ENCODE measurements around the gene TLX1.
"Not testable (repeated sequence)": the region's sequence is repeated elsewhere in the genome, so short reads cannot be mapped to it uniquely, and the experiment has no call there.

TLX1 gene

DNA sequence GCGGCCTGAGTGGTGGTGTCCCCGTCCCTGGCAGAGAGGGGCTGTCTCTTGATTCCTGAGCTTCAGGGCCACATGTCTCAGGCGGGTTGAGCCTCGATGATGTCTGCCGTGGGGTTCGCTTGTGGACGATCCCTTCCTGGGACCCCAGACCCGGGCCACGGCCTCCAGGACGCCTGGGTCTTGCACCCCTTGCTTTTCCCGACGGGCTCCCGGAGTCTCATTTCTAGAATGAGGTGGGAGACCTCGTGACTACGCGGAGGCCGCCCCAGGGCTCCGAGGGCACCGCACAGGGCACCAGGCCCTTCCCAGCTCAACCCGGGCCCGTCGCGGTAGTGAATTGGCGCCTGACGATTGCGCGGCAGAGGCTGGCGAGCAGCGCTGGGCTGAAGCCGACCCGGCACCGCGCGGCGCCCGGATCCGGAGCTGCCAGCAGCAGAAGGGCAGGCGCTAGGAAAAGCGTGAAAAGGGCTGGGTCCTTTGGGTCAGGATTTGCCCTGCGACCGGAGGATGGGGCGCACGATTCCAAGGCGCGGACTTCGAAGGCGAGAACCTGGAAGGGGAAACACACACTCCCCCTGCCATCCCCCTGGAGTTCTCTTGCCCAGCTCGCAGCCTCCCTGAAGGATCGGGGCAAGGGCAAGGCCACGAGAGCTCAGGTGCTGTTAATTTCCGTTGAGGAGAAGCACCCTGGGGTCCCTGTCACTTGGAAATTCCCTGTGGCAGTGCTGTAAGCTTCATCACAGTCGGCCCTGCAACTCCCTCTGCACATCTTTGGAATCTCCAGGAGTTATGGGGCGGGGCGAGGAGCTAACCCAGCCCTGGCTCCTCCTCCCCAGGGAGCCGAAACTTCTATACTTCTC, 15.5 kb downstream of the TLX1 start:
- peak overlapping the region; percentile 25 for H3K4me3 ChIP-seq
- no peaks in the 10 kb centered on the region for H3K36me3 ChIP-seq (ENCODE audit: insufficient read depth, low read length)
- no peak overlapping the region for H3K27ac ChIP-seq
- no peak overlapping the region for H3K9ac ChIP-seq (ENCODE audit: insufficient read length)
- TF ChIP-seq POLR2AphosphoS5 (IDR thresholded peaks at IDR 0.05; ENCODE audit: borderline replicate concordance, low read depth, low read length) = no peak
- TF ChIP-seq FOXP2 (optimal IDR thresholded peaks at IDR 0.05; ENCODE audit: control extremely low read depth, extremely low read length, insufficient read depth) = no peak
- H3K9me3 ChIP-seq (ENCODE audit: low read depth, low read length) = no peaks in the 10 kb centered on the region
- DNase-seq (ENCODE audit: low read depth, low spot score) = no peak

DNA sequence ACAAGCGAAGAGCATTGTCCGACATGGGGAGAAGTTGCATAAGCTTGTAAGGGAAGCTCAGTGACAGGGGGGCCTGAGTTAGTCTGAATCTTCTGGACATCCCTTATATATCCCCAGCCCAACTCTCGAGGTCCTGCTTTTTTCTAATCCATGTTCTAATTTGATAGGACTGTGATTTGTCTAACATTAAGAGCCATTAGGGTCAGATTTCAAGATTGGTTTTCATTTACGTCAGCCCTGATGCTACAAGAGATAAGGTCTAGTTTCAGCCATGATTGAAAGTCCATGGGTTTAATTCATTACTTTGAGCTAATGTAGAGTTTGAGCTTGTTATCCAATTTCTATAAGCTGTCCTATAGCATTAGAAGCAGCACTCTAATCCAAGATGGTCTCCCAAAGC, 20.3 kb downstream of the TLX1 start:
- no peaks in the 10 kb centered on the region for H3K9me3 ChIP-seq (ENCODE audit: low read depth, low read length)
- no peaks in the 10 kb centered on the region for H3K36me3 ChIP-seq (ENCODE audit: insufficient read depth, low read length)
- H3K9ac ChIP-seq (ENCODE audit: insufficient read length) = no peak overlapping the region
- no peak overlapping the region for H3K4me3 ChIP-seq
- no peak overlapping the region for H3K27ac ChIP-seq
- DNase-seq (ENCODE audit: low read depth, low spot score) = no peak
- TF ChIP-seq EZH2 (IDR thresholded peaks at IDR 0.05) (no peak), FOXP2 (optimal IDR thresholded peaks at IDR 0.05; ENCODE audit: control extremely low read depth, extremely low read length, insufficient read depth) (no peak), POLR2AphosphoS5 (IDR thresholded peaks at IDR 0.05; ENCODE audit: borderline replicate concordance, low read depth, low read length) (no peak)

DNA sequence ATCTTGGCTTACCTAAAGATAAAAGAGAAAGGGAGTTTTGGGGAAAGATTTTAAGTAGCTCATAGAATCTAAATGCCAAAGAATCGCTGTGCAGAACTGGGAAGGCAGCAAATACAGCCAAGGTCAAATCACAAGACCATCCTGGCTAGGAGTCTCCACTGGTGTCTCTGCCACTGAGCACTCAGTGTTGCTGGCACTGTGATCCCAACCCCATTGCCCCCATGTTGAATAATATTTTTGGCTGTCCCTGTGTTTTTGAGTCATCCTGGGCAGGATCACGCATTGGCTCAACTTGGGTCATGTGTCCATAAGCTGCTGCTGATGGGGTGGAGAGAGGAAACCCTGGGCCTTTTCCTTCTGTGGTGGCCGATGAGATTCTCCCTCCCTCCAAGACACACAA, 21.2 kb downstream of the TLX1 start:
- Histone ChIP-seq H3K9me3 (ENCODE audit: low read depth, low read length) (no peaks in the 10 kb centered on the region), H3K27ac (no peak overlapping the region), H3K4me3 (no peak overlapping the region), H3K9ac (ENCODE audit: insufficient read length) (no peak overlapping the region), H3K36me3 (ENCODE audit: insufficient read depth, low read length) (no peaks in the 10 kb centered on the region)
- no peak for DNase-seq (ENCODE audit: low read depth, low spot score)
- TF ChIP-seq EZH2 (IDR thresholded peaks at IDR 0.05) (no peak), FOXP2 (optimal IDR thresholded peaks at IDR 0.05; ENCODE audit: control extremely low read depth, extremely low read length, insufficient read depth) (no peak), POLR2AphosphoS5 (IDR thresholded peaks at IDR 0.05; ENCODE audit: borderline replicate concordance, low read depth, low read length) (no peak)

DNA sequence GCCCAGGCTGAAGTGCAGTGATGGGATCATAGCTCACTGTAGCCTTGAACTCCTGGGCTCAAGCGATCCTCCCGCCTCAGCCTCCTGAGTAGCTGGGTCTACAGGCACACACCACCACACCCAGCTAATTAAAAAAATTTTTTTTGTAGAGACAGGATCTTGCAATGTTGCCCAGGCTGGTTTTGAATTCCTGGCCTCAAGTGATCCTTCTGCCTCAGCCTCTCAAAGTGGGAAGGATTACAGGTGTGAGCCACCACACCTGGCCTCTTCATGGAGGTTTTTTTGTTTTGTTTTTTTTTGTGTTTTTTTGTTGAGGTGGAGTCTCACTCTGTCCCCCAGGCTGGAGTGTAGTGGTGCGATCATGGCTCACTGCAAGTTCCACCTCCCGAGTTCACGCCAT, 23.4 kb downstream of the TLX1 start:
- H3K9ac ChIP-seq (ENCODE audit: insufficient read length); H3K4me3 ChIP-seq; H3K27ac ChIP-seq; DNase-seq (ENCODE audit: low read depth, low spot score); H3K36me3 ChIP-seq (ENCODE audit: insufficient read depth, low read length); H3K9me3 ChIP-seq (ENCODE audit: low read depth, low read length): not testable (repeated sequence)

DNA sequence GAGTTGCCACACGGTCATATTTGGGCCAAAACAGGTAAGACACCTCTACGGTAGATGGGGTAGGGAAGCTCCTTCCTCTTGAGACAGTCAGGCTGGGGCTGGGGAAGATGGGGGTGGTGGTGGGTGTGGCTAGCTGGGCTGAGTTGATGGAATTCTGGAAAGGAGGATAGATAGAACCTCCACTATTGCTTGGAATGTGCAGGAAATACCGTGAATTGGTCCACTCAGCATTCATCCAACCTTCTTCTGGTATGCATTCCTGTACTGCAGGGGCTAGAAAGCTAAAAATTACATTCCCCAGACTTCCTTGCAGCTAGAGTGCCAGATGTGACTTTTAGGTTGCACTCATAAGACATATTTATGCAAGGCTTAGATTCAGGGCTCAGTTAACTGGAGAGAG, 24.8 kb downstream of the TLX1 start:
- Histone ChIP-seq H3K9ac (ENCODE audit: insufficient read length) (no peak overlapping the region), H3K4me3 (no peak overlapping the region), H3K9me3 (ENCODE audit: low read depth, low read length) (no peaks in the 10 kb centered on the region), H3K36me3 (ENCODE audit: insufficient read depth, low read length) (no peaks in the 10 kb centered on the region), H3K27ac (no peak overlapping the region)
- no peak for TF ChIP-seq EZH2 (IDR thresholded peaks at IDR 0.05)
- DNase-seq (ENCODE audit: low read depth, low spot score) = no peak

DNA sequence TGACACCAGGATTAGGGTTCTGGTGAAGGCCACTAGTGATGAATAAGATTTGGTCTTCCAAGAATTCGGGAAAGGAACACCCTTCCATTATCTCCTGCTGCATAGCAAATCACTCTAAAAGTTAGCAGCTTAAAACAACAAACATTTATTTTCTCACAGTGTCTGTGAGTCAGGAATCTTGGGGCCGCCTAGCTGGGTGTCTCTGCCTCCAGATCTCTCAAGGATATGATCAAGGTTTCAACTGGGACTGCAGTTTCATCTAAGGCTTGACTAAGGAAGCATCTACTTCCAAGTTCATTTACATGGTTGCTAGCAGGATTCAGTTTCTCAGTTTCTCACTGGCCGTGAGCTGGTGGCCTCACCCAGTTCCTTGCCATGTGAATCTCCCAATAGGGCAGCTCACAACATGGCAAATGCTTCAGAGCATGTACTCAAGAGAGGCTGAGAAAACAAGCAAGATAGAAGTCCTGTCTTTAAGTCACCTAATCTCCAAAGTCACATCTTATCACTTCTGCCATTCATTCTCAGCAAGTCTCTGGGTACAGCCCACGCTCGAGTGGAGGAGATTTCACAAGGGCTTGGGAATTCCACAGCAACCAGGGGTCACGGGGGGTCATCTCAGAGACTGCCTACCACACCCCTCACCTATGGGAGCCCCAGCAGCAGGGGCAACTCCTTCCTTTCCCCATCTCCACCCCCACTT, 26.8 kb downstream of the TLX1 start:
- TF ChIP-seq POLR2AphosphoS5 (IDR thresholded peaks at IDR 0.05; ENCODE audit: borderline replicate concordance, low read depth, low read length) = no peak
- TF ChIP-seq FOXP2 (optimal IDR thresholded peaks at IDR 0.05; ENCODE audit: control extremely low read depth, extremely low read length, insufficient read depth) = no peak
- no peak for TF ChIP-seq EZH2 (IDR thresholded peaks at IDR 0.05)
- no peaks in the 10 kb centered on the region for H3K9me3 ChIP-seq (ENCODE audit: low read depth, low read length)
- H3K4me3 ChIP-seq = no peak overlapping the region
- H3K27ac ChIP-seq = no peak overlapping the region
- no peak for DNase-seq (ENCODE audit: low read depth, low spot score)
- H3K9ac ChIP-seq (ENCODE audit: insufficient read length) = no peak overlapping the region
- H3K36me3 ChIP-seq (ENCODE audit: insufficient read depth, low read length) = no peaks in the 10 kb centered on the region

DNA sequence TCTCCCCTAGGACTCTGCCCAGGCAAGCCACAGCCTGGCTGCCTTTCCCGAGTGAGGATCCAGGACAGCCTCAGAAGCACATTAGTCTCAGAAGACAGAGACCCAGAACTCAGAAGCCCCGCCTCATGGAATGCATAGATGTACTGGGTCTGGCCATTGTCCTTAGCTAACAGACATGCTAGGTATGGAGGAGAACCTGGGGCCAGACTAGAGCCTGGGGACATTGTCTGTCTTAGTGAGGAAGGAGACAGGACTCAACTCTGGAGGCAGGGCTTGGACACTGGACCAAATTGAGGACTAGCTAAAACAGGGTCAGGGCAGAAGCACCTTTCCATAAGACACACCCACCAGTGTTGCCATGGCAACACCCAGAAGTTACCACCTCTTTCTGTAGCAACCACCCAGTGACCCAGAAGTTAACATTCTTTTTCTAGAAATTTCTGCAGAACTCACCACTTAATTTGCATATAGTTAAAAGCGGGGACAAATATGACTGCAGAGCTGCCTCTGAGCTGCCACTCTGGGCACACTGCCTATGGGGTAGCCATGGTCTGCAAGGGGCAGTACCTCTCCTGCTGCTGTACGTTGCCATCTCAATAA, 27.5 kb downstream of the TLX1 start:
- no peak for DNase-seq (ENCODE audit: low read depth, low spot score)
- Histone ChIP-seq H3K36me3 (ENCODE audit: insufficient read depth, low read length) (no peaks in the 10 kb centered on the region), H3K9ac (ENCODE audit: insufficient read length) (no peak overlapping the region), H3K4me3 (no peak overlapping the region), H3K27ac (no peak overlapping the region), H3K9me3 (ENCODE audit: low read depth, low read length) (no peaks in the 10 kb centered on the region)
- TF ChIP-seq EZH2 (IDR thresholded peaks at IDR 0.05) (no peak), FOXP2 (optimal IDR thresholded peaks at IDR 0.05; ENCODE audit: control extremely low read depth, extremely low read length, insufficient read depth) (no peak), POLR2AphosphoS5 (IDR thresholded peaks at IDR 0.05; ENCODE audit: borderline replicate concordance, low read depth, low read length) (no peak)

DNA sequence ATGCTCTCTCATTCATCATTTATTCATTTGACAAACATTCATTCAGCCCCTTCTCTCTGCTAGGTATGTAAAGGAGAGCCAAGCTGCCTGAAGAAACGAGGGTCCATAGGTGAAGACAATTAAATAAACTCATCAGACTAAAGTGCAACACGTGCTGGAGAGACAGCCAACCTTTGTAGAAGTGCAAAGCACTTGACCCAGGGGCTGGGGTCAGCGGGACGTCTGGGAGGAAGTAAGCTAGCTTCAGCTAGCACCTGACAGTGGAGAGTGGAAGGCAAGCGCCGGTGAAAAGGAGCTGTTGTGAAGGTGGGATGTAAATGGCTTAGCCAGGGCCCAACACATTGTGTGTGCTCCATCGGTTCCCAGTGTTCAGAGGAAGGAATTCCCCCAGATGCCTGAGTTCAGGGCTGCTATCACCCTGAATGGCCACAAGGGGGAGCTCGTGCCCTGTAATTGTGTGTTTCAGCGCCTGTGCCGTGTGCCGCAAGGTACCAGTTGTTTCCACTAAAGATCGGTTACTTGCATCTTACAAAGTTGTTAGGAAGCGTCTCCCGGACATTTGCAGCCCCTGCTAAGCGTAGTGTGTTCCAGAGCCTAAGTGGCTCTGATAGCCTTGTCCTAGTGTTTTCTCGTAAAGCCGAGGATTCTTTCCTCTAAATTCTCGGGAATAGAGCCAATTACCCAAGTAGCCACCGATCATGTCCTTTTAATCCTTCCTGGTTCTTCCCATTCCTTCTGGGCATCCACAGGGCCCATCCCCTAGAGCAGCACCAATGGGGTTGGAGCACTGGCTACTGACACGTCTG, 30.6 kb downstream of the TLX1 start:
- Histone ChIP-seq H3K4me3 (0 out of 2 replicates have a peak overlapping the region, but pooled peaks have one; percentile 50), H3K9me3 (ENCODE audit: low read depth, low read length) (no peaks in the 10 kb centered on the region), H3K27ac (no peak overlapping the region), H3K9ac (ENCODE audit: insufficient read length) (no peak overlapping the region), H3K36me3 (ENCODE audit: insufficient read depth, low read length) (no peaks in the 10 kb centered on the region)
- DNase-seq (ENCODE audit: low read depth, low spot score) = peak; percentile 5
- TF ChIP-seq FOXP2 (optimal IDR thresholded peaks at IDR 0.05; ENCODE audit: control extremely low read depth, extremely low read length, insufficient read depth) (no peak), POLR2AphosphoS5 (IDR thresholded peaks at IDR 0.05; ENCODE audit: borderline replicate concordance, low read depth, low read length) (no peak), EZH2 (IDR thresholded peaks at IDR 0.05) (no peak)
